ENCODE data around the gene TARS2.

The TARS2 gene

DNA sequence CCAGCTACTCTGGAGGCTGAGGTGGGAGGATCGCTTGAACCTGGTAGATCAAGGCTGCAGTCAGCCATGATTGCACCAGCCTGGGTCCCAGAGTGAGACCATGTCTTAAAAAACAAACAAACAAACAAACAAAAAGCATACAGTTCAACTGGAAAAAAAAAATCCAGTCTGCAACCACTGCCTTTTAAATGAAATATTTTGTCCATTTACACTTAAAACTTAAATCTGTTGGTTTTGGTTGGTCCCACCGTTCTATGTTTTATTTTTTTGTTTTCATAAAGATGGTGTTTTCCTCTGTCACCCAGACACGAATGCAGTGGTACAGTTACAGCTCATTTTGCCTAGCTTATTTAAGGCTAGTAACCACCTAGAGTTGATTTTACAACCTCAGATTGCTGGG, 38.1 kb downstream of the TARS2 start:
- TF ChIP-seq, protein P1, sequence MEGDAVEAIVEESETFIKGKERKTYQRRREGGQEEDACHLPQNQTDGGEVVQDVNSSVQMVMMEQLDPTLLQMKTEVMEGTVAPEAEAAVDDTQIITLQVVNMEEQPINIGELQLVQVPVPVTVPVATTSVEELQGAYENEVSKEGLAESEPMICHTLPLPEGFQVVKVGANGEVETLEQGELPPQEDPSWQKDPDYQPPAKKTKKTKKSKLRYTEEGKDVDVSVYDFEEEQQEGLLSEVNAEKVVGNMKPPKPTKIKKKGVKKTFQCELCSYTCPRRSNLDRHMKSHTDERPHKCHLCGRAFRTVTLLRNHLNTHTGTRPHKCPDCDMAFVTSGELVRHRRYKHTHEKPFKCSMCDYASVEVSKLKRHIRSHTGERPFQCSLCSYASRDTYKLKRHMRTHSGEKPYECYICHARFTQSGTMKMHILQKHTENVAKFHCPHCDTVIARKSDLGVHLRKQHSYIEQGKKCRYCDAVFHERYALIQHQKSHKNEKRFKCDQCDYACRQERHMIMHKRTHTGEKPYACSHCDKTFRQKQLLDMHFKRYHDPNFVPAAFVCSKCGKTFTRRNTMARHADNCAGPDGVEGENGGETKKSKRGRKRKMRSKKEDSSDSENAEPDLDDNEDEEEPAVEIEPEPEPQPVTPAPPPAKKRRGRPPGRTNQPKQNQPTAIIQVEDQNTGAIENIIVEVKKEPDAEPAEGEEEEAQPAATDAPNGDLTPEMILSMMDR (IDR thresholded peaks at IDR 0.05; ENCODE audit: poor library complexity, severe bottlenecking), result no peak
- DNase-seq (ENCODE audit: low spot score), result no peak
- Histone ChIP-seq H3K27me3 (ENCODE audit: insufficient read depth, poor library complexity, severe bottlenecking) (no peaks in the 10 kb centered on the region), H3K36me3 (ENCODE audit: low read depth) (no peaks in the 10 kb centered on the region), H3K4me3 (ENCODE audit: severe bottlenecking) (no peak overlapping the region), H3K9me3 (ENCODE audit: severe bottlenecking) (no peaks in the 10 kb centered on the region), H3K4me1 (ENCODE audit: insufficient read depth, poor library complexity, severe bottlenecking) (peaks cover 7% of the 10 kb centered on the region), H3K27ac (ENCODE audit: poor library complexity, severe bottlenecking) (no peak overlapping the region)
- no peak for ATAC-seq (ENCODE audit: low read depth)

DNA sequence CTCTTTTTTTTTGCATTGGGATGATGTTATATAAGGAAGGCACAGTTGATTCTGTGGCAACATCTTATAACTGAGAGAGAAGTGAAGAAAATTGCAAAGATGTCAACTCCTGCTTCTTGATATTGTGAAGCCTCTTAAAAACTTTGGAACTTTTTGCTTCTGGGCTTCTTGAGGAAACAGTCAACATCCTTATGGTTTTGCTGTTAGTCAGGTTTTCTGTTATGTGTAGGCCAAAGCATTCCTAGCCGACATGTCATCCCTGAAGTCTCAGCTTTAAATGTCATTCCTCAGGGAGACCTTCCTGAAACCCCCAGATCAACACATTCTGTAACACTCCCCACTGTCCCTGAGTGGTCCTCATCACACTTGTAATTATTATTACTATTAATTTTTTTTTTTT, 41.0 kb downstream of the TARS2 start:
- H3K27ac ChIP-seq (ENCODE audit: poor library complexity, severe bottlenecking), result peak overlapping the region; percentile 29
- H3K36me3 ChIP-seq (ENCODE audit: low read depth), result no peaks in the 10 kb centered on the region
- no peak overlapping the region for H3K4me3 ChIP-seq (ENCODE audit: severe bottlenecking)
- DNase-seq (ENCODE audit: low spot score) (no peak), ATAC-seq (ENCODE audit: low read depth) (peak; percentile 46; the same call in 1 of the 3 replicates)
- TF ChIP-seq, protein P1 (IDR thresholded peaks at IDR 0.05; ENCODE audit: poor library complexity, severe bottlenecking), result no peak
- H3K4me1 ChIP-seq (ENCODE audit: insufficient read depth, poor library complexity, severe bottlenecking), result peaks cover 7% of the 10 kb centered on the region
- H3K27me3 ChIP-seq (ENCODE audit: insufficient read depth, poor library complexity, severe bottlenecking), result no peaks in the 10 kb centered on the region
- no peaks in the 10 kb centered on the region for H3K9me3 ChIP-seq (ENCODE audit: severe bottlenecking)

DNA sequence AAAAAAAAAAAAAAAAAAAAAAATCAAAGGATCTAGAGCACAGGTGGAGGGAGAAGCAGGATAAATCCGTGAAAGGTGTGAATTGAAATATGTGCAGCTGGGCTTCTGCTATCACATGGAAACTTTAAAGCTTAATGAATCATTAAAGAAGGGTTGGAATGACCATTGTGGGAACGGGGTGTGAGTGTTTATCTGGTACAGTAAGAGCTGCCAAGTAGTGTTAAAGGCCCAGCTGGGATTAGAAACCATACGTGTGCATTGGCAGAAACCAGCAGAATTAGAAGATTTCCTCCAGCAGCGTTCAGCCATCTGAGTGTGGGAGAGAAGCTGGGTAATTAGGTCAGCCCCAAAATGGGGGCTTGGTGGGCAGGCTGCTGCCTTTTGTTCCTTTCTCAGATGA, 41.8 kb downstream of the TARS2 start:
- ATAC-seq (ENCODE audit: low read depth), result peak; percentile 44; the same call in 2 of the 3 replicates
- H3K36me3 ChIP-seq (ENCODE audit: low read depth), result no peaks in the 10 kb centered on the region
- H3K27me3 ChIP-seq (ENCODE audit: insufficient read depth, poor library complexity, severe bottlenecking), result no peaks in the 10 kb centered on the region
- H3K4me1 ChIP-seq (ENCODE audit: insufficient read depth, poor library complexity, severe bottlenecking), result peaks cover 7% of the 10 kb centered on the region
- TF ChIP-seq, protein P1 (IDR thresholded peaks at IDR 0.05; ENCODE audit: poor library complexity, severe bottlenecking), result no peak
- no peaks in the 10 kb centered on the region for H3K9me3 ChIP-seq (ENCODE audit: severe bottlenecking)
- H3K4me3 ChIP-seq (ENCODE audit: severe bottlenecking), result no peak overlapping the region
- no peak overlapping the region for H3K27ac ChIP-seq (ENCODE audit: poor library complexity, severe bottlenecking)
- no peak for DNase-seq (ENCODE audit: low spot score)

DNA sequence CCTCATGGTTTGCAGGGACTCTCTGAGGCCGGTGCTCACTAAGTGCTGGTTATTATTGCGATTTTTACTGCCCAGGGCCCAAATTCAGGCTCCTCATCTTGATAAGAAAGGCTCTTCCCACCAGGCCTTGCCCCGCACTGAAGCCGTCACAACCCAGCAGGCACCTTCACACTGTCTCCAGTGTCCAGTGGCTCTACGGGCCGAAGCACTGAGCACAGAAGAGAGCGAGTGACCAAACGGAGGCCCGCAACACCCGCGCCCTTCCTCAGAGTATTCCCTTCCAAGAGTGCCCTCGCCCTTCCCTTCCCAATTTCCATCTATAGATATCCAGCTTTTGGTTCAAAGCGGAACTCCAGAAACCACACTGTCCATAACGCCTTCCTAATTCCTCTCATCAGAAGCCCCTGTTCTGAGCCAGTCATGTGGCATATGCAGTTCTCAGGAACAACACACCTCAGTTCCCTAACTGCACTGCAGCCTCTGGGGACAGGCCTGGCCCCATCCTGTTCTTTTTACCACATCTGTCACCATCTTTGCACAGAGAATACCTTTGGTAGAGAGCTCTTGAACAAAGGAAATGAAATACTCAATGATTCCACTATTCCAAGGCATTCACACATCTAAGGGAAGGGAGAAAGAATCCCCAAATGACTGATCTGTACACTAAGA, 43.4 kb downstream of the TARS2 start:
- ATAC-seq (ENCODE audit: low read depth), result no peak
- no peaks in the 10 kb centered on the region for H3K36me3 ChIP-seq (ENCODE audit: low read depth)
- H3K27me3 ChIP-seq (ENCODE audit: insufficient read depth, poor library complexity, severe bottlenecking), result no peaks in the 10 kb centered on the region
- no peak overlapping the region for H3K4me3 ChIP-seq (ENCODE audit: severe bottlenecking)
- peaks cover 7% of the 10 kb centered on the region for H3K4me1 ChIP-seq (ENCODE audit: insufficient read depth, poor library complexity, severe bottlenecking)
- TF ChIP-seq, protein P1 (IDR thresholded peaks at IDR 0.05; ENCODE audit: poor library complexity, severe bottlenecking), result no peak
- no peaks in the 10 kb centered on the region for H3K9me3 ChIP-seq (ENCODE audit: severe bottlenecking)
- no peak for DNase-seq (ENCODE audit: low spot score)
- H3K27ac ChIP-seq (ENCODE audit: poor library complexity, severe bottlenecking), result no peak overlapping the region

DNA sequence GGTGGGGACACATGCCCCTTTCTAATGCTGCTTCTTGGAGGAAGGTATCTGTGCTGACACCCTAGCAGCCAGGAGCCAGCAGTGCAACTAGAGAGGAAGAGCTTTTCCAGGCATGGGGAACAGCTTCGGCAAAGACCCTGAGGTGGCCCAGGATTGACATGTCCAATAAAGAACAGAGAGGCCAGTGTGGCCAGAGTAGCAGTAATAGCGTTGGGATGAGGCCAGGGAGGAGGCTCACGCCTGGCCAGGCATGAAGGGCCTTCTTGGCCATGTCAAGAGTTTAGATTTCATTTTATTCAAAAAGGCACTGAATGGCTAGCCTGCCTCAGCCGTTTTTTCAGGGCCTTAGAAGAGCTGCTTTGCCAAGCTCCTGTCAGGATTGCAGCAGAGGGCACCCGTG, 45.6 kb downstream of the TARS2 start:
- ATAC-seq (ENCODE audit: low read depth), result no peak
- DNase-seq (ENCODE audit: low spot score), result no peak
- Histone ChIP-seq H3K27ac (ENCODE audit: poor library complexity, severe bottlenecking) (no peak overlapping the region), H3K36me3 (ENCODE audit: low read depth) (no peaks in the 10 kb centered on the region), H3K4me1 (ENCODE audit: insufficient read depth, poor library complexity, severe bottlenecking) (peaks cover 16% of the 10 kb centered on the region), H3K9me3 (ENCODE audit: severe bottlenecking) (no peaks in the 10 kb centered on the region), H3K27me3 (ENCODE audit: insufficient read depth, poor library complexity, severe bottlenecking) (no peaks in the 10 kb centered on the region), H3K4me3 (ENCODE audit: severe bottlenecking) (no peak overlapping the region)
- TF ChIP-seq, protein P1 (IDR thresholded peaks at IDR 0.05; ENCODE audit: poor library complexity, severe bottlenecking), result peak; percentile 59

Measured in RWPE2 (cell line).